Endothelial cell of umbilical vein (primary cell): ENCODE results near the gene SLC35E4. TPM values are rescaled to one million over a fixed set of nuclear protein-coding genes. Genes with fewer than 3 reads are reported as not detected.

Source experiments
- BruUV-seq: library from RNA; stranded (reverse); fragments of 400-500 nt; replicated peaks from 2 replicates; lab custom pipeline; 2021; lab: Mats Ljungman, UMichigan
- CTCF ChIA-PET: fragments of 300-600, 350-600 bp; sonication (Branson Sonifier 250); formaldehyde crosslinking; loops from one replicate; lab custom pipeline; 2021; ENCODE audit warnings: antibody characterized with exemption, inconsistent platforms; lab: Charles Lee
- POLR2A ChIA-PET: fragments of 300-600, 350-600 bp; sonication (Branson Sonifier 250); formaldehyde crosslinking; loops from one replicate; lab custom pipeline; 2021; ENCODE audit warnings: antibody characterized with exemption, inconsistent platforms; lab: Charles Lee
- DNase-seq: peaks from one replicate; pipeline ENCODE4 v3.0.0-alpha.2; 2011; ENCODE audit warnings: low read depth, low spot score
- FAIRE-seq: peaks from 2 replicates; lab custom pipeline; 2011; peaks lifted over from hg19 to GRCh38; lab: Jason Lieb, UNC
- H2AFZ ChIP-seq: 2 replicates; pipeline ENCODE4 v1.6.0; 2012; ENCODE audit warnings: low read depth, low read length, control low read depth, inconsistent platforms
- H3K27ac ChIP-seq: 2 replicates; pipeline ENCODE4 v1.5.1; 2011; ENCODE audit warnings: low read depth, mild to moderate bottlenecking, control low read depth, low read length, moderate library complexity; ENCODE audit not compliant: insufficient read depth
- H3K27me3 ChIP-seq, 2 experiments: 2 replicates each; pipeline versions ENCODE4 v1.6.0 to v1.6.1; 2011; ENCODE audit warnings: low read length in 2 of 2, mixed read lengths in 1 of 2; ENCODE audit not compliant: control insufficient read depth in 2 of 2, insufficient read depth in 2 of 2
- H3K36me3 ChIP-seq, 2 experiments: 2 replicates in 1 of 2; 3 replicates in 1 of 2; pipeline ENCODE4 v1.5.1; 2011; ENCODE audit warnings: low read length in 2 of 2, mild to moderate bottlenecking in 1 of 2, moderate library complexity in 1 of 2; ENCODE audit not compliant: control insufficient read depth in 2 of 2, insufficient read depth in 2 of 2; ENCODE audit errors: extremely low read depth in 1 of 2
- H3K4me1 ChIP-seq: 3 replicates; pipeline ENCODE4 v1.5.1; 2011; ENCODE audit warnings: mild to moderate bottlenecking, low read length; ENCODE audit not compliant: control insufficient read depth, insufficient read depth; ENCODE audit errors: extremely low read depth
- H3K4me2 ChIP-seq: 2 replicates; pipeline ENCODE4 v1.6.1; 2011; ENCODE audit warnings: low read length, control low read depth, mixed read lengths; ENCODE audit not compliant: insufficient read depth
- H3K4me3 ChIP-seq, 3 experiments: fragments of 200-600 bp in 1 of 3; sonication (generic), shearing (Covaris generic) in 1 of 3; replicated peaks in 1 of 3; 2 replicates each; pipeline ENCODE4 v1.5.1; 2011 to 2016; ENCODE audit warnings: control low read depth in 3 of 3, low read length in 3 of 3, mild to moderate bottlenecking in 2 of 3, inconsistent platforms in 1 of 3, low read depth in 1 of 3, moderate library complexity in 1 of 3; ENCODE audit not compliant: insufficient read depth in 1 of 3
- H3K79me2 ChIP-seq: 2 replicates; pipeline ENCODE4 v1.6.0; 2012; ENCODE audit warnings: low read length, inconsistent platforms; ENCODE audit not compliant: control insufficient read depth, insufficient read depth
- H3K9ac ChIP-seq: replicated peaks from 2 replicates; pipeline ENCODE3; 2011; ENCODE audit warnings: low read length, control low read depth; ENCODE audit not compliant: insufficient read depth; ENCODE audit errors: extremely low read depth
- H3K9me1 ChIP-seq: replicated peaks from 3 replicates; pipeline ENCODE4 v1.6.0; 2011; ENCODE audit warnings: mild to moderate bottlenecking, low read length; ENCODE audit not compliant: control insufficient read depth, insufficient read depth; ENCODE audit errors: extremely low read depth
- H3K9me3 ChIP-seq: replicated peaks from 2 replicates; pipeline ENCODE4 v1.5.1; 2012; ENCODE audit warnings: low read length, inconsistent platforms; ENCODE audit not compliant: control insufficient read depth, insufficient read depth
- H4K20me1 ChIP-seq: replicated peaks from 2 replicates; pipeline ENCODE3; 2011; ENCODE audit warnings: mild to moderate bottlenecking, low read length; ENCODE audit not compliant: control insufficient read depth, insufficient read depth; ENCODE audit errors: extremely low read depth
- EZH2 ChIP-seq: IDR thresholded peaks from 2 replicates; pipeline ENCODE4 v1.6.1; 2012; ENCODE audit warnings: borderline replicate concordance, low read depth, mild to moderate bottlenecking, moderate library complexity, low read length, inconsistent platforms; ENCODE audit not compliant: severe bottlenecking
- FOS ChIP-seq: IDR thresholded peaks from 2 replicates; pipeline ENCODE4 v1.6.1; 2011; ENCODE audit warnings: mild to moderate bottlenecking, low read length, moderate library complexity, borderline replicate concordance; ENCODE audit not compliant: insufficient read depth
- GATA2 ChIP-seq: IDR thresholded peaks from 2 replicates; pipeline ENCODE4 v1.7.0; 2011; ENCODE audit warnings: low read depth, mild to moderate bottlenecking, moderate library complexity, mixed read lengths, low read length; ENCODE audit not compliant: insufficient read length, insufficient read depth
- JUN ChIP-seq: IDR thresholded peaks from 2 replicates; pipeline ENCODE4 v1.6.1; 2011; ENCODE audit warnings: borderline replicate concordance, low read depth; ENCODE audit not compliant: insufficient read length, insufficient read depth
- MYC ChIP-seq: IDR thresholded peaks from one replicate; pipeline ENCODE4 v1.6.1; 2011; ENCODE audit warnings: mild to moderate bottlenecking, low read depth, low read length
- POLR2A ChIP-seq: IDR thresholded peaks from 2 replicates; pipeline ENCODE4 v1.6.1; 2012; ENCODE audit warnings: low read depth, mild to moderate bottlenecking, control low read depth, low read length
- POLR2AphosphoS5 ChIP-seq: IDR thresholded peaks from 2 replicates; pipeline ENCODE4 v1.6.1; 2012; ENCODE audit warnings: low read depth, mild to moderate bottlenecking, control low read depth, low read length, moderate library complexity; ENCODE audit not compliant: insufficient read depth
- dilution Hi-C: fragments of 300-500 bp; cut with MboI; formaldehyde crosslinking; loops from one replicate; pipeline ENCODE4 v1.15.0; 2019; ENCODE audit warnings: low sequenced_read_pairs; ENCODE audit not compliant: extremely low pct_ligation_motif_present
- intact Hi-C: fragments of 100-400 bp; cut with micrococcal nuclease; formaldehyde crosslinking; loops from one replicate; pipeline ENCODE4 v1.10.0; 2022
- polyA plus RNA-seq, 4 experiments: library from polyadenylated mRNA; depleted of rRNA in 3 of 4; stranded (reverse) in 3 of 4; unstranded in 1 of 4; fragments of >200 nt; gene quantifications; 2 replicates each; pipeline versions ENCODE4 v1.2.1 to v1.2.3, GENCODE V29; 2011 to 2012; ENCODE audit warnings: missing spikeins in 1 of 4
- total RNA-seq: library from RNA; stranded (reverse); gene quantifications from 2 replicates; pipeline ENCODE4 v1.2.3, GENCODE V29; 2021
- TF ChIP-seq, protein P1 (sequence below), 2 donors: IDR thresholded peaks; 1 replicate in 1 of 2; 2 replicates in 1 of 2; pipeline ENCODE4 v1.5.1; 2011; ENCODE audit warnings: low read length in 2 of 2, mild to moderate bottlenecking in 2 of 2, moderate library complexity in 2 of 2, control low read depth in 1 of 2, inconsistent platforms in 1 of 2, low read depth in 1 of 2; ENCODE audit not compliant: insufficient read depth in 1 of 2; ENCODE audit errors: extremely low read depth in 1 of 2
- TF ChIP-seq, protein P2 (sequence below): IDR thresholded peaks from 2 replicates; pipeline ENCODE4 v1.6.1; 2011; ENCODE audit not compliant: insufficient read depth, insufficient read length

Gene SLC35E4
- total and polyA plus RNA-seq, 2 donors (not counting 3 experiments of a cell fraction or from before 2014, with no cell fraction given) = 10.7 to 15.3 TPM

- DNase-seq = no peak
- H3K4me1 ChIP-seq = peaks cover 17% of the 10 kb centered on the region
- no peaks in the 10 kb centered on the region for H3K27me3 ChIP-seq
- ChIA-PET CTCF (interaction anchor here (1.0 kb wide), 1 partner anchor 114 kb away, joined by 6 read pairs; no protein-coding TSS in a partner anchor), POLR2A (no interaction called here)
- no peak overlapping the region for H2AFZ ChIP-seq
- intact Hi-C loops = no loop called here
- no TSS peak for BruUV-seq
- no peak overlapping the region for H3K9ac ChIP-seq
- H4K20me1 ChIP-seq = no peaks in the 10 kb centered on the region
- no peak overlapping the region for H3K4me3 ChIP-seq
- no peaks in the 10 kb centered on the region for H3K9me3 ChIP-seq
- no peak overlapping the region for H3K27ac ChIP-seq
- H3K79me2 ChIP-seq = peaks cover 65% of the 10 kb centered on the region
- dilution Hi-C loops = no loop called here
- H3K9me1 ChIP-seq = no peaks in the 10 kb centered on the region
- TF ChIP-seq, protein P1, sequence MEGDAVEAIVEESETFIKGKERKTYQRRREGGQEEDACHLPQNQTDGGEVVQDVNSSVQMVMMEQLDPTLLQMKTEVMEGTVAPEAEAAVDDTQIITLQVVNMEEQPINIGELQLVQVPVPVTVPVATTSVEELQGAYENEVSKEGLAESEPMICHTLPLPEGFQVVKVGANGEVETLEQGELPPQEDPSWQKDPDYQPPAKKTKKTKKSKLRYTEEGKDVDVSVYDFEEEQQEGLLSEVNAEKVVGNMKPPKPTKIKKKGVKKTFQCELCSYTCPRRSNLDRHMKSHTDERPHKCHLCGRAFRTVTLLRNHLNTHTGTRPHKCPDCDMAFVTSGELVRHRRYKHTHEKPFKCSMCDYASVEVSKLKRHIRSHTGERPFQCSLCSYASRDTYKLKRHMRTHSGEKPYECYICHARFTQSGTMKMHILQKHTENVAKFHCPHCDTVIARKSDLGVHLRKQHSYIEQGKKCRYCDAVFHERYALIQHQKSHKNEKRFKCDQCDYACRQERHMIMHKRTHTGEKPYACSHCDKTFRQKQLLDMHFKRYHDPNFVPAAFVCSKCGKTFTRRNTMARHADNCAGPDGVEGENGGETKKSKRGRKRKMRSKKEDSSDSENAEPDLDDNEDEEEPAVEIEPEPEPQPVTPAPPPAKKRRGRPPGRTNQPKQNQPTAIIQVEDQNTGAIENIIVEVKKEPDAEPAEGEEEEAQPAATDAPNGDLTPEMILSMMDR (IDR thresholded peaks at IDR 0.05; ENCODE audit: extremely low read depth in 1 of 2, insufficient read depth in 1 of 2, low read depth in 1 of 2, low read length in 2 of 2) = no peak
- TF ChIP-seq POLR2A (no peak), JUN (no peak), MYC (no peak), GATA2 (no peak), FOS (no peak), EZH2 (no peak), POLR2AphosphoS5 (no peak)
- TF ChIP-seq, protein P2, sequence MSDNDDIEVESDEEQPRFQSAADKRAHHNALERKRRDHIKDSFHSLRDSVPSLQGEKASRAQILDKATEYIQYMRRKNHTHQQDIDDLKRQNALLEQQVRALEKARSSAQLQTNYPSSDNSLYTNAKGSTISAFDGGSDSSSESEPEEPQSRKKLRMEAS = no peak
- no peaks in the 10 kb centered on the region for H3K36me3 ChIP-seq
- no peak for FAIRE-seq
- no peak overlapping the region for H3K4me2 ChIP-seq
Measured at GRCh38 chr22:30640839-30641430, 5.4 kb downstream of the SLC35E4 start.
